IMR-90 (cell line): Measurements from ENCODE around the gene PUM2. TPM values are rescaled to one million over a fixed set of nuclear protein-coding genes. Genes with fewer than 3 reads are reported as not detected.

ENCODE experiments used
- ATAC-seq: fragments of 200-7000 bp; cut with Tn5 transposase; 2 replicates; pipeline ENCODE4 v1.9.1; 2020; ENCODE audit warnings: low read depth, mild to moderate bottlenecking, moderate library complexity
- BruUV-seq: library from RNA; stranded (reverse); fragments of 400-500 nt; replicated peaks from 2 replicates; lab custom pipeline; 2021; lab: Mats Ljungman, UMichigan
- CTCF ChIA-PET: fragments of 300-600 bp; formaldehyde crosslinking; extraction: SDS; loops from one replicate; lab custom pipeline; 2021; ENCODE audit warnings: antibody characterized with exemption; lab: Yijun Ruan, JAX
- POLR2A ChIA-PET: fragments of 300-600 bp; sonication (Branson Sonifier 250); formaldehyde crosslinking; loops from one replicate; lab custom pipeline; 2022; ENCODE audit warnings: antibody characterized with exemption; ENCODE audit not compliant: unreplicated experiment; lab: Charles Lee
- DNase-seq: peaks from one replicate; pipeline ENCODE4 v3.0.0; 2013
- H2AFZ ChIP-seq: replicated peaks from 2 replicates; pipeline ENCODE3; 2013; ENCODE audit warnings: low read length, mild to moderate bottlenecking; ENCODE audit not compliant: poor library complexity
- H2AK5ac ChIP-seq: 2 replicates; pipeline ENCODE4 v1.6.1; 2013; ENCODE audit warnings: low read depth, low read length, inconsistent platforms
- H2AK9ac ChIP-seq: replicated peaks from 2 replicates; pipeline ENCODE3; 2013; ENCODE audit warnings: mild to moderate bottlenecking, low read depth, low read length, moderate library complexity; ENCODE audit not compliant: poor library complexity
- H2BK120ac ChIP-seq: 2 replicates; pipeline ENCODE4 v1.6.1; 2013; ENCODE audit warnings: low read depth, low read length, inconsistent platforms
- H2BK15ac ChIP-seq: 3 replicates; pipeline ENCODE4 v1.6.1; 2013; ENCODE audit warnings: low read depth, low read length, inconsistent platforms
- H2BK20ac ChIP-seq: 2 replicates; pipeline ENCODE4 v1.6.1; 2013; ENCODE audit warnings: low read depth, mild to moderate bottlenecking, inconsistent platforms, low read length, moderate library complexity
- H2BK5ac ChIP-seq: 2 replicates; pipeline ENCODE4 v1.6.1; 2013; ENCODE audit warnings: mild to moderate bottlenecking, low read depth, low read length, inconsistent platforms; ENCODE audit not compliant: poor library complexity, severe bottlenecking
- H3K14ac ChIP-seq: replicated peaks from 2 replicates; pipeline ENCODE4 v1.6.1; 2013; ENCODE audit warnings: low read depth, low read length, inconsistent platforms
- H3K18ac ChIP-seq: 2 replicates; pipeline ENCODE4 v1.6.1; 2013; ENCODE audit warnings: low read depth, low read length, control low read depth
- H3K23ac ChIP-seq: 2 replicates; pipeline ENCODE4 v1.6.1; 2013; ENCODE audit warnings: low read depth, low read length, inconsistent platforms
- H3K27ac ChIP-seq: 2 replicates; pipeline ENCODE4 v1.5.1; 2013; ENCODE audit warnings: mild to moderate bottlenecking, control low read depth, low read length; ENCODE audit not compliant: insufficient read depth
- H3K27me3 ChIP-seq: 2 replicates; pipeline ENCODE4 v1.6.1; 2013; ENCODE audit warnings: low read length; ENCODE audit not compliant: control insufficient read depth, insufficient read depth
- H3K36me3 ChIP-seq: 2 replicates; pipeline ENCODE4 v1.6.1; 2013; ENCODE audit warnings: low read length, mixed read lengths; ENCODE audit not compliant: control insufficient read depth, insufficient read depth
- H3K4ac ChIP-seq: 2 replicates; pipeline ENCODE4 v1.6.1; 2013; ENCODE audit warnings: low read depth, low read length, inconsistent platforms
- H3K4me1 ChIP-seq: 2 replicates; pipeline ENCODE4 v1.6.1; 2013; ENCODE audit warnings: low read length, mixed read lengths; ENCODE audit not compliant: control insufficient read depth, insufficient read depth
- H3K4me2 ChIP-seq: 2 replicates; pipeline ENCODE4 v1.6.1; 2013; ENCODE audit warnings: low read depth, mild to moderate bottlenecking, control low read depth, low read length, moderate library complexity
- H3K4me3 ChIP-seq: 2 replicates; pipeline ENCODE4 v1.5.1; 2013; ENCODE audit warnings: low read depth, mild to moderate bottlenecking, control low read depth, low read length, moderate library complexity; ENCODE audit not compliant: insufficient read depth
- H3K56ac ChIP-seq: 2 replicates; pipeline ENCODE4 v1.6.1; 2013; ENCODE audit warnings: low read length, inconsistent platforms; ENCODE audit not compliant: insufficient read depth; ENCODE audit errors: extremely low read depth
- H3K79me1 ChIP-seq, 2 experiments: 2 replicates each; pipeline ENCODE4 v1.6.1; 2013; ENCODE audit warnings: low read length in 2 of 2, inconsistent platforms in 1 of 2, low read depth in 1 of 2
- H3K9ac ChIP-seq: 2 replicates; pipeline ENCODE4 v1.6.1; 2013; ENCODE audit warnings: low read depth, low read length, control low read depth
- H3K9me1 ChIP-seq: 2 replicates; pipeline ENCODE4 v1.6.1; 2013; ENCODE audit warnings: low read length, inconsistent platforms; ENCODE audit not compliant: insufficient read depth
- H3K9me3 ChIP-seq: 2 replicates; pipeline ENCODE4 v1.6.1; 2013; ENCODE audit warnings: low read length; ENCODE audit not compliant: control insufficient read depth, insufficient read depth
- H4K20me1 ChIP-seq: 2 replicates; pipeline ENCODE4 v1.6.1; 2013; ENCODE audit warnings: low read length, inconsistent platforms; ENCODE audit not compliant: insufficient read depth
- H4K5ac ChIP-seq: 2 replicates; pipeline ENCODE4 v1.6.1; 2013; ENCODE audit warnings: mild to moderate bottlenecking, low read depth, low read length, control low read depth
- H4K8ac ChIP-seq, 2 experiments: 2 replicates each; pipeline ENCODE4 v1.6.1; 2013; ENCODE audit warnings: low read depth in 2 of 2, low read length in 2 of 2, control low read depth in 1 of 2, inconsistent platforms in 1 of 2
- H4K91ac ChIP-seq: 2 replicates; pipeline ENCODE4 v1.6.1; 2013; ENCODE audit warnings: low read depth, low read length, inconsistent platforms; ENCODE audit not compliant: insufficient read depth
- BHLHE40 ChIP-seq: fragments of 150-350 bp; IDR thresholded peaks from 2 replicates; pipeline ENCODE4 v1.6.1; 2016; ENCODE audit warnings: mild to moderate bottlenecking, low read depth, low read length
- CEBPB ChIP-seq: IDR thresholded peaks from 2 replicates; pipeline ENCODE4 v1.6.1; 2012; ENCODE audit warnings: low read depth, low read length, improper control_type of control experiment
- ELK1 ChIP-seq: fragments of 150-350 bp; IDR thresholded peaks from 2 replicates; pipeline ENCODE4 v1.6.1; 2016; ENCODE audit warnings: low read depth, mild to moderate bottlenecking, low read length, moderate library complexity, borderline replicate concordance
- MAZ ChIP-seq: IDR thresholded peaks from 2 replicates; pipeline ENCODE4 v1.6.1; 2012; ENCODE audit warnings: low read depth, mild to moderate bottlenecking, low read length, improper control_type of control experiment, moderate library complexity, borderline replicate concordance
- MXI1 ChIP-seq: IDR thresholded peaks from 2 replicates; pipeline ENCODE4 v1.6.1; 2012; ENCODE audit warnings: low read depth, mild to moderate bottlenecking, low read length, moderate library complexity, borderline replicate concordance
- POLR2A ChIP-seq: IDR thresholded peaks from 2 replicates; pipeline ENCODE4 v1.6.1; 2012; ENCODE audit warnings: mild to moderate bottlenecking, low read depth, low read length
- RCOR1 ChIP-seq: IDR thresholded peaks from 2 replicates; pipeline ENCODE4 v1.6.1; 2012; ENCODE audit warnings: mild to moderate bottlenecking, low read length, improper control_type of control experiment; ENCODE audit not compliant: insufficient replicate concordance
- RFX5 ChIP-seq: IDR thresholded peaks from 2 replicates; pipeline ENCODE4 v1.8.0; 2012; ENCODE audit warnings: low read depth, mild to moderate bottlenecking, low read length, moderate library complexity
- WGBS, 2 experiments: methylation state at CpG; one replicate each; pipeline versions ENCODE4 v1.1.5 to v1.1.7; 2013; ENCODE audit warnings: missing lambda C conversion rate in 2 of 2; ENCODE audit not compliant: insufficient read length in 1 of 2; ENCODE audit errors: extremely low coverage in 2 of 2; 5-methylcytosine and 5-hydroxymethylcytosine counted together
- dilution Hi-C: fragments of 300-500 bp; cut with HindIII; formaldehyde crosslinking; loops from one replicate; pipeline ENCODE4 v1.14.3; 2018; ENCODE audit warnings: low sequenced_read_pairs; ENCODE audit not compliant: unreplicated experiment
- in situ Hi-C: fragments of 300-500 bp; cut with MboI; formaldehyde crosslinking; loops from 3 replicates; pipeline ENCODE4 v1.14.3; 2019; ENCODE audit warnings: low sequenced_read_pairs, inconsistent platforms, mixed read lengths
- intact Hi-C: fragments of 100-400 bp; cut with micrococcal nuclease; formaldehyde crosslinking; loops from 2 replicates; pipeline ENCODE4 v1.10.0; 2022
- polyA plus RNA-seq, 3 experiments: library from polyadenylated mRNA; depleted of rRNA; stranded (reverse); fragments of >200 nt; gene quantifications; 2 replicates each; pipeline ENCODE4 v1.2.3, GENCODE V29; 2012; ENCODE audit warnings: low replicate concordance in 1 of 3
- total RNA-seq: library from RNA; depleted of rRNA; stranded (reverse); fragments of >200 nt; gene quantifications from 2 replicates; pipeline ENCODE4 v1.2.3, GENCODE V29; 2012
- TF ChIP-seq, protein P1 (sequence below): fragments of 150-350 bp; IDR thresholded peaks from 2 replicates; pipeline ENCODE4 v1.6.1; 2017; ENCODE audit warnings: mild to moderate bottlenecking, antibody characterized with exemption, low read length, low read depth

PUM2 gene
- total and polyA plus RNA-seq, 2 of the 4 experiments (the other 2 are of a cell fraction), result 18.8 to 38.4 TPM

GRCh38 chr2:20361893-20362292 is 11.2 kb upstream of the PUM2 start:
- Histone ChIP-seq H2BK120ac (no peak overlapping the region), H3K27me3 (no peaks in the 10 kb centered on the region), H3K56ac (no peak overlapping the region), H3K9me1 (peaks cover 4% of the 10 kb centered on the region), H3K18ac (no peak overlapping the region), H4K8ac (no peak overlapping the region), H2BK5ac (no peak overlapping the region), H3K79me1 (no peaks in the 10 kb centered on the region), H4K20me1 (no peaks in the 10 kb centered on the region; the same call in 1 of the 2 replicates), H3K14ac (no peak overlapping the region), H2BK15ac (no peak overlapping the region), H3K4me1 (peaks cover 8% of the 10 kb centered on the region), H2AK5ac (no peak overlapping the region), H3K4me3 (no peak overlapping the region), H3K9me3 (no peaks in the 10 kb centered on the region), H2AK9ac (no peak overlapping the region), H3K9ac (no peak overlapping the region; the same call in 1 of the 2 replicates), H2AFZ (no peak overlapping the region), H3K27ac (no peak overlapping the region), H2BK20ac (no peak overlapping the region), H4K5ac (no peak overlapping the region), H3K4me2 (no peak overlapping the region), H4K91ac (no peak overlapping the region), H3K23ac (no peak overlapping the region), H3K4ac (no peak overlapping the region), H3K36me3 (no peaks in the 10 kb centered on the region)
- no peak for TF ChIP-seq BHLHE40
- TF ChIP-seq, protein P1, sequence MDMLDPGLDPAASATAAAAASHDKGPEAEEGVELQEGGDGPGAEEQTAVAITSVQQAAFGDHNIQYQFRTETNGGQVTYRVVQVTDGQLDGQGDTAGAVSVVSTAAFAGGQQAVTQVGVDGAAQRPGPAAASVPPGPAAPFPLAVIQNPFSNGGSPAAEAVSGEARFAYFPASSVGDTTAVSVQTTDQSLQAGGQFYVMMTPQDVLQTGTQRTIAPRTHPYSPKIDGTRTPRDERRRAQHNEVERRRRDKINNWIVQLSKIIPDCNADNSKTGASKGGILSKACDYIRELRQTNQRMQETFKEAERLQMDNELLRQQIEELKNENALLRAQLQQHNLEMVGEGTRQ, result no peak
- TF ChIP-seq MAZ, result no peak
- no peak for TF ChIP-seq MXI1
- no peak for TF ChIP-seq RCOR1
- no peak for TF ChIP-seq POLR2A
- TF ChIP-seq RFX5, result no peak
- TF ChIP-seq CEBPB, result no peak
- TF ChIP-seq ELK1, result no peak
- CTCF ChIA-PET, result no interaction called here
- in situ Hi-C loops, result no loop called here
- ATAC-seq, result no peak
- POLR2A ChIA-PET, result no interaction called here
- no peak for DNase-seq
- no CpG with 5 or more reads among the region's 4 CpGs for WGBS, 2 experiments
- dilution Hi-C loops, result no loop called here
- BruUV-seq, result no TSS peak
- intact Hi-C loops, result no loop called here
